GM10847 (cell line): ENCODE measurements around the gene MESD.

ENCODE experiments used
- POLR2A ChIP-seq: IDR thresholded peaks from 2 replicates; pipeline ENCODE4 v1.6.1; 2011; ENCODE audit not compliant: insufficient read length; ENCODE audit errors: extremely low read depth

MESD gene

GRCh38 chr15:80989518-80990478 is at the start of gene MESD:
Gene MESD, minus strand, starts transcription at chr15:80989819. Its CDS starts 28 bp downstream, at chr15:80989791.
- TF ChIP-seq POLR2A = peak; percentile 93

- no peak for TF ChIP-seq POLR2A
These were observed 49.5 kb upstream of the MESD start for GRCh38 chr15:81038975-81039607.

GRCh38 chr15:81037952-81038743 is 48.5 kb upstream of the MESD start:
- TF ChIP-seq POLR2A = no peak

GRCh38 chr15:81033508-81033907 is 43.9 kb upstream of the MESD start:
- TF ChIP-seq POLR2A = no peak

- no peak for TF ChIP-seq POLR2A
These were observed 43.2 kb upstream of the MESD start for GRCh38 chr15:81032818-81033217.

- no peak for TF ChIP-seq POLR2A
These were observed 42.7 kb upstream of the MESD start for GRCh38 chr15:81032355-81032754.

- TF ChIP-seq POLR2A = no peak
These were observed 41.6 kb upstream of the MESD start for GRCh38 chr15:81031203-81031602.

- no peak for TF ChIP-seq POLR2A
These were observed 40.7 kb upstream of the MESD start for GRCh38 chr15:81030301-81030750.

GRCh38 chr15:81029414-81030300 is 40.0 kb upstream of the MESD start:
- no peak for TF ChIP-seq POLR2A

- no peak for TF ChIP-seq POLR2A
These were observed 37.4 kb upstream of the MESD start for GRCh38 chr15:81026836-81027599.

- no peak for TF ChIP-seq POLR2A
These were observed 36.2 kb upstream of the MESD start for GRCh38 chr15:81025721-81026370.

GRCh38 chr15:81024936-81025335 is 35.3 kb upstream of the MESD start:
- TF ChIP-seq POLR2A = no peak

GRCh38 chr15:81024265-81024872 is 34.8 kb upstream of the MESD start:
- no peak for TF ChIP-seq POLR2A
